COLO668 (cell line): ENCODE data around the gene USP2.

ENCODE experiments used
- DNase-seq: peaks from one replicate; lab custom pipeline; 2025; ENCODE audit not compliant: unreplicated experiment; lab: John Stamatoyannopoulos, UW

The USP2 gene

GRCh38 chr11:119342362-119343130 lies 38.9 kb downstream of the USP2 start:
- no peak for DNase-seq

DNA sequence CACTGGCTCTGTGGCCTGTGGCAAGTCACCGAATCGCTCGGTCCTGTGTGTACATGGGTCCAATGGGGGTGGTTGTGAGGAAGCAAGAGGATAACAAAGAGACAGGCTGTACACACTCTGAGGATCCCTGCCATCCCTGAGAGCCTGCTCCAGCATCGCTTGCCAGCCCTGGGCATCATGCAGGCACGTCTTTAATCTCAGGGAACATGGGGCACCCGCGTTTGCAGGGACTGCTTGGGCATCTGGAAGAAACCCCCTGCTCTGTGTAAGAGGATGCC lies 39.5 kb downstream of the USP2 start:
- DNase-seq = no peak

- DNase-seq = peak; percentile 25
These were observed 40.1 kb downstream of the USP2 start for GRCh38 chr11:119341222-119342022.

GRCh38 chr11:119340335-119341221 lies 40.9 kb downstream of the USP2 start, which contains the start of gene C1QTNF5:
Gene C1QTNF5 (minus strand): TSS chr11:119340883. CDS start chr11:119340397, 486 bp downstream.
- DNase-seq = no peak

DNA sequence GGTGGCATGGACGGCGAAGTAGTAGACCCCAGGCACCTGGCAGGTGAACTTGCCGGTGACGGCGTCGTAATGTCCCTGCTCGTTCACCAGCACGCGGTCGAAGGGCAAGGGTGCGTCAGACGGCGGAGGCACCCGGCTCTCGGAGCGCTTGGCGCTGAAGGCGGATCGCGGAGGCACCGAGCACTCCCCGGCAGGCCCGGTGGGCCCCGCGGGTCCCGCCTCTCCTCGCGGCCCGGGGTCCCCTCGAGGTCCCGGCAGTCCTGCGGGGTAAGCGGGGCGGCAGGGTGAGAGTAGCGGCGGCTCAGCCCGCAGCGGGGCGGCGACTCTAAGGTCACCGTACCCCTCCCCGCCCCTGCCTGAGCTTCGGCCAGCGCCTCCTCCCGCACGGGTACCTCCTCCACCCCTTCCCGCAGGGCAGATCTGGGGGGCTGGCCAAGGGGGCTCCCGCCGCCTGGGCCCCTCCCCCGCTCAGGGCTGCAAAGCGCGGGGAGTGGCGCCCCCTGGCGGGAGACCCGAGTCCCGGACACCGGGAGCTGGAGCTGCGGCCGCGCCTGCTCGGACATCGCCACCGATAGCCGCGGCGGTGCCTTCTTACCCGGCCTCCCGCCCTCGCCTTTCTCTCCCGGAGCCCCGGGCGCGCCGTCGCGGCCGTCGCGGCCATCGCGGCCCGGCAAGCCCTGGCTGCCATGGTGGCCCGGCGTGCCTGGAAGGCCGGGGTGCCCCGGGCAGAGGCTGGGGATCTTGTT lies 41.7 kb downstream of the USP2 start:
- DNase-seq = peak; percentile 26

DNA sequence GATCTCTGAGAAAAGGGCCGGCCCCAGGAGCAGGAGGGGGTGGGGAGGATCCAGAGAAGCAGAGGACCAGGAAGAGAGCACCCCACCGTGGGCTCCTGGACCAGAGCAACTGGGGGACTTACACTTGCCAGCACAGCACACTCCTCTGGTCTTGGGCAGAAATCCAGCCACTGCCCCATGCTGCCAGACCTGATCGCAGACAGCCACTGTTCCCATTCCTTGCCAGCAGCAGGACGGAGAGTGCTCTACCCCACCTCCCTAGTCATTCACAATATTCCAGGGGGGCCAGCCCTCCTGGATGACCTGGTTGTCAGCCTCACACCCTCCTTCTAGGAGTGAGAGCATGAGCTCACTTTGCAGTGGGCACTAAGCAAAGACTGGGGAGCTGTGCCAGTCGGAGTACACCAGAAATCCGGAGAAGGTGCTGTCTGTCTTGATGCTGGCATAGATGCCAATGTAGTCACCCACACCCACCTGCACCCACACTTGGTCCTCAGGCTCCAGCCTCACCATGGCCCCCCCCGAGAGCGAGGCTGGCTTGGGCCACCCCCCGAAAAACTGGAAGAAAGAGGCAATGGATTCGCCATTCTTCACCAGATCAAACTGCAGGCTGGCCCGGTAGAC lies 42.4 kb downstream of the USP2 start:
- no peak for DNase-seq

GRCh38 chr11:119338318-119338890 lies 43.1 kb downstream of the USP2 start:
- DNase-seq = peak; percentile 60

- no peak for DNase-seq
These were observed 43.7 kb downstream of the USP2 start for GRCh38 chr11:119337581-119338317.

- DNase-seq = no peak
These were observed 44.6 kb downstream of the USP2 start for GRCh38 chr11:119336744-119337469.

DNA sequence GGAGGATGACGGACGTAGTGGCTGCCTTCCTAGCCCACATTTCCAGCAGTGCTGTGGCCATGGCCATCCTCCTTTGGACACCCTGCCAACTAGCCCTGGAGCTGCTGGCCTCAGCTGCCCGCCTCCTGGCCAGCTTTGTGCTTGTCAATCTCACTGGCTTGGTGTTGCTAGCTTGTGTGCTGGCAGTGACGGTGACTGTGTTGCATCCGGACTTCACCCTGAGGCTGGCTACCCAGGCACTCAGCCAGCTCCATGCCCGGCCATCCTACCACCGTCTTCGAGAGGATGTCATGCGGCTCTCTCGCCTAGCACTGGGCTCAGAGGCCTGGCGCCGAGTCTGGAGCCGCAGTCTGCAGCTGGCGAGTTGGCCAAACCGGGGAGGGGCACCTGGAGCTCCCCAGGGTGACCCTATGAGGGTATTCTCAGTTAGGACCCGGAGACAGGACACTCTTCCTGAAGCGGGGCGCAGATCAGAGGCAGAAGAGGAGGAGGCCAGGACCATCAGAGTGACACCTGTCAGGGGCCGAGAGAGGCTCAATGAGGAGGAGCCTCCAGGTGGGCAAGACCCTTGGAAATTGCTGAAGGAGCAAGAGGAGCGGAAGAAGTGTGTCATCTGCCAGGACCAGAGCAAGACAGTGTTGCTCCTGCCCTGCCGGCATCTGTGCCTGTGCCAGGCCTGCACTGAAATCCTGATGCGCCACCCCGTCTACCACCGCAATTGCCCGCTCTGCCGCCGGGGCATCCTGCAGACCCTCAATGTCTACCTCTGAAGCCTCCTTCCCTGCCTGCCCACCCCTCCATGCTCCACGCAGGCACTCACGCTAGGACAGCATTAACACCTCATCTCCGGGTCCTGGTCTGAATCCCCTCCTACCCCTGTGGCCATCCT lies 45.6 kb downstream of the USP2 start:
- DNase-seq = no peak

- DNase-seq = no peak
These were observed 46.3 kb downstream of the USP2 start for GRCh38 chr11:119335091-119335654.

DNA sequence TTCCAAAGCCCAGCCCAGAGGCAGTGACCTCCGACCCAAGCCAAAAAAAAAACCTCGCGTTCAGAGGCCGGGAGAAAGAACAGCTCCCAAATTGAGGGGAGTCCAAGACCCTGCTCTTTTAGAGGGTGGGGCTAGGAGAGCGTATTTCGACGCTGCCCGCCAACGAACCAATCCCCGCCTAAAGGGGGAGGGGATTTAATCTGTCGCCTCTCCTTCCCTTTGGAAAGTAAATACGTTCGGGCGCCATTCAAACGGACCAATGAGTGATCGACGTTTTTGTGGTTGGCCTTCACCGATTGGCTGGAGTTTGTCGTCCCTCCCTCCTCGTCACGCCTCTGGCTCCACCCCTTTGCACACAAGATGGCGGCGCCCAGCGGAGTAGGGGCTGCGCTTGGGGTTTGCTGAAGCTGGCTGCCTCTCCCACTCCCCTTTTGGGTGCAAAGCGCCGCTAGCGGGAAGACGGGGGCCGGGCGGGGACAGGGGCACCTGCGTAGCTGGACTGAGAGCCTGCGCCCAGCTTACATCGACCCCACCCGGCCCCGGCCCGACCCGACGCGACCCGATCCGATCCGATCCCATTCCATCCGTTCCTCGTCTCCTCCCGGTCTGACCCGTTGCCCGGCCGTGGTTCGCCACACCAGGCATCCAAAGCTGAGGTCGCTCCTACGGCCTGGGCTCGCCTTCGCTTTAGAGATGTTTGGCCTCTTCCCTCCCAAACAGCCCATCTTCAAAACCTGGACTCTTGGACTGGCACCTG lies 47.1 kb downstream of the USP2 start, which contains the start of gene RNF26:
RNF26 (plus strand) TSS at position 354 of the 757 bp plus-strand sequence. CDS start 596 bp downstream, outside the sequence.
- peak; percentile 93 for DNase-seq

DNA sequence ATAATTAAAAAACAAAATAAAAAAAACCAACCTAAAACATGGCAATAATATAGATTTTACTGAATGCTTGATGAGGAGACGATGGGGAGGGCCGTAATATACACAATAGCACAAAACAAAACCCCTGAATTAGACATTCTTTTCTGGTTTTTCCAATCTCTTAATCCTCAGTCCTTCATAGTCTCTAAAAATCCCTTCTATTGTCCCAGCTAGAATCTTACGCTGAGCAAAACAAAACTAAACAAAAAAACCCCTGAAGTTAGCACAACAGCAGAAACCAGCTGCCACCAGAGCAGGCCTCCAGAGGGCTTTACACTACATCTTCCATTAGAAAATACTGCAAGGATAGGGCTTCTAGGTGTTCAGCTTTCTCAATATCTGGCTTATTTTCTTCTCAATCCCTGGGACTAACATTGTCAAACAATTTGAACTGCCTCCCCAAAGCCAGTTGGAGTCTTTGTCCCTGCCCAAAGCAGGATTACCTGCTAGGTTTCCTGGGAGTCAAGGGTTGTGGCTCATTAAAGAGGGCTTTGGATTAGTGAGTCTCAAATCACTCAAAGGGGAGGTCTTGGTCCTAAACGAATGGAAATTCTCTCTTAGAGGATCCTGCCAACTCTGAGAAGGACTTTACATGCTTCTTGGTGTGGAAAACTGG lies 49.3 kb downstream of the USP2 start:
- DNase-seq = no peak

GRCh38 chr11:119330237-119330636 lies 51.3 kb downstream of the USP2 start:
- DNase-seq = no peak

- DNase-seq = no peak
These were observed 52.2 kb downstream of the USP2 start for GRCh38 chr11:119329320-119329719.

DNA sequence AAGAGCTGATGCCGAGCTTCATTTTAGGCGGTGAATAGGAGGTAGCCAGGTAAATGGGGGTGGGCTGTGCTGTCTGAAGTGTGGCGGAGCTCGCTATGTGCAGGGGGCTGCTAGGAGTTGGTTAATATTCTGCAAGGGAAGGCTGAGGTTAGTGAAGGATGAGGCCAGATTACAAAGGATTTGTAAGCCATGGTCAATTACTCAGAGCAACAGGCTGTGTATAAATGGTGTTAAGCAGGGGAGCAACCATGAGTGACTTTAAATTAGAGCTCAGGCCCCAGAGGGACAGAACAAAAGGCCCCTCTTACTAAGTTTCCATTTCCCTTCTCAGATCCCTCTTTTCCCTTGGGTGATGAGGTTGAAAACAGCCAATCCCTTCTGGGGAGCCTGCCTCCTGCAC lies 57.3 kb downstream of the USP2 start:
- DNase-seq = no peak
